ENCODE data around the gene GAGE12G.
"Not testable (repeated sequence)": the region's sequence is repeated elsewhere in the genome, so short reads cannot be mapped to it uniquely, and the experiment has no call there.

DNA sequence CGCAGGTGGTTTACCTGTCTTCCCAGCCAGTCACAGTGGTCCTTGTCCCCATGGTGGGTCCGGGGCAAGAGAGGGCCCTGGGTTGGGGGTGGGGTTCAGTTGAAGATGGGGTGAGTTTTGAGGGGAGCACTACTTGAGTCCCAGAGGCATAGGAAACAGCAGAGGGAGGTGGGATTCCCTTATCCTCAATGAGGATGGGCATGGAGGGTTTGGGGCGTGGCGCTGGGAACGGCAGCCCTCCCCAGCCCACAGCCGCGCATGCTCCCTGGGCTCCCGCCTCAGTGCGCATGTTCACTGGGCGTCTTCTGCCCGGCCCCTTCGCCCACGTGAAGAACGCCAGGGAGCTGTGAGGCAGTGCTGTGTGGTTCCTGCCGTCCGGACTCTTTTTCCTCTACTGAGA, 9.4 kb downstream of the GAGE12G start, which contains the start of gene GAGE12H:
- TF ChIP-seq, protein P1, sequence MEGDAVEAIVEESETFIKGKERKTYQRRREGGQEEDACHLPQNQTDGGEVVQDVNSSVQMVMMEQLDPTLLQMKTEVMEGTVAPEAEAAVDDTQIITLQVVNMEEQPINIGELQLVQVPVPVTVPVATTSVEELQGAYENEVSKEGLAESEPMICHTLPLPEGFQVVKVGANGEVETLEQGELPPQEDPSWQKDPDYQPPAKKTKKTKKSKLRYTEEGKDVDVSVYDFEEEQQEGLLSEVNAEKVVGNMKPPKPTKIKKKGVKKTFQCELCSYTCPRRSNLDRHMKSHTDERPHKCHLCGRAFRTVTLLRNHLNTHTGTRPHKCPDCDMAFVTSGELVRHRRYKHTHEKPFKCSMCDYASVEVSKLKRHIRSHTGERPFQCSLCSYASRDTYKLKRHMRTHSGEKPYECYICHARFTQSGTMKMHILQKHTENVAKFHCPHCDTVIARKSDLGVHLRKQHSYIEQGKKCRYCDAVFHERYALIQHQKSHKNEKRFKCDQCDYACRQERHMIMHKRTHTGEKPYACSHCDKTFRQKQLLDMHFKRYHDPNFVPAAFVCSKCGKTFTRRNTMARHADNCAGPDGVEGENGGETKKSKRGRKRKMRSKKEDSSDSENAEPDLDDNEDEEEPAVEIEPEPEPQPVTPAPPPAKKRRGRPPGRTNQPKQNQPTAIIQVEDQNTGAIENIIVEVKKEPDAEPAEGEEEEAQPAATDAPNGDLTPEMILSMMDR (IDR thresholded peaks at IDR 0.05; ENCODE audit: control extremely low read depth in 1 of 3, insufficient read depth in 1 of 3, low read depth in 1 of 3, low read length in 3 of 3) = not testable (repeated sequence)
- not testable (repeated sequence) for TF ChIP-seq CHD2 (IDR thresholded peaks at IDR 0.05; ENCODE audit: low read length); RFX5 (IDR thresholded peaks at IDR 0.05; ENCODE audit: borderline replicate concordance, low read depth, low read length); EP300 (IDR thresholded peaks at IDR 0.05; ENCODE audit: borderline replicate concordance in 1 of 2, low read depth in 2 of 2, low read length in 2 of 2); RNF2 (IDR thresholded peaks at IDR 0.05; ENCODE audit: borderline replicate concordance, low read depth, low read length, missing control alignments, poor library complexity, severe bottlenecking); ZNF274 (IDR thresholded peaks at IDR 0.05; ENCODE audit: borderline replicate concordance, extremely low read depth, low read length); BACH1 (IDR thresholded peaks at IDR 0.05; ENCODE audit: low read length); EGR1 (IDR thresholded peaks at IDR 0.05; ENCODE audit: borderline replicate concordance, low read depth, low read length); POLR2AphosphoS5 (IDR thresholded peaks at IDR 0.05; ENCODE audit: low read depth, low read length); JUN (IDR thresholded peaks at IDR 0.05; ENCODE audit: low read depth, low read length); RAD21 (IDR thresholded peaks at IDR 0.05 in 1 of 2, conservative IDR thresholded peaks at IDR 0.05 in 1 of 2; ENCODE audit: low read depth in 2 of 2, low read length in 2 of 2); SP1 (IDR thresholded peaks at IDR 0.05; ENCODE audit: low read depth, low read length)

All from H1 (cell line).